ENCODE data around the gene LUM.
A peak's percentile ranks its signal among the peaks of the same experiment; 100 is the strongest.

The LUM gene, protein sequence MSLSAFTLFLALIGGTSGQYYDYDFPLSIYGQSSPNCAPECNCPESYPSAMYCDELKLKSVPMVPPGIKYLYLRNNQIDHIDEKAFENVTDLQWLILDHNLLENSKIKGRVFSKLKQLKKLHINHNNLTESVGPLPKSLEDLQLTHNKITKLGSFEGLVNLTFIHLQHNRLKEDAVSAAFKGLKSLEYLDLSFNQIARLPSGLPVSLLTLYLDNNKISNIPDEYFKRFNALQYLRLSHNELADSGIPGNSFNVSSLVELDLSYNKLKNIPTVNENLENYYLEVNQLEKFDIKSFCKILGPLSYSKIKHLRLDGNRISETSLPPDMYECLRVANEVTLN

DNA sequence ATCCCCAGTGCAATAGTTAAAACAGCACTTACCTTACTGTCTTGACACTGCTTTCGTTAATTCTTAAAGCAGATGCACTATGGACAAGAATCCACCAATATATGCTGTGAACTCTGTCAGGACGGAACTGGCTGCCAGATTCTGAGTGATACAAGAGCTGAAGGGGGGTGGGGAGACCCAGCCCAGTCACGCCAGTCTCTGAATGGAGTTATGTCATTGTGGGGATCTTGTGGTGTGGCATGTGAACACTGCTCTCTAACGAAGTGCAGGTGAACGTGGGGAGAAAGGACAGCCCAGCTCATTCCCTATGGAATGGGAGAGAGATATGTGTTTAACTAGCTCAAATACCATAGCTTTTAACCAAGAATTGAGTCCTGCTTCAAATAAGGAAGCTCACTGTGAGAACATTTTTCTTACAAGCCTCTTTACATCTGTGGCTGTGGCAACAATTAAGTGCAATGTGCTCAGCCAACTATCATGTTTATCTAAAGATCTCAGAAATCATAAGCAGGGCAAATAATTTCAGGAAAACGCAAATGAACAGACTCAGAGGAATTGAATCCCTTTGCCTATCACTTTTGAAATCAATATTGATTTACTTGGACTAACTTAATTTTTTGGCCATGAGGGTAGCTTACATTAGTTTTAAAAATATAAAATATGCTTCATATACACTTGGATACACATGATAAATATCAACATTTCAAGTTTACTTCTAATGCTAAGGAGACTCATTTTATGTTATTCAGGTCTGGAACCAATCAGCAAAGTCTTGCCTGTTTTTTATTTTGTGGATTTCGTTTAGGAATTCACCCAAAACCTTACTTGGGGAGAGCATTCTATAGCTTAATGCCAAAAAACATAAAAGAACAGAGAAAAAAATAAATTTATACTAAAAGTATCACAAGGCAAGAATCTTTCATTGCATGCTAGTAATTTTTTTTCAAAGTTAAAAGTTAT lies at the start of gene LUM:
TSS of gene LUM (minus strand) at position 129 of the 960 bp plus-strand sequence. CDS start 2,515 bp downstream, outside the sequence.
- DNase-seq (ENCODE audit: low read depth, low spot score), result peak; percentile 67

GRCh38 chr12:91161009-91161408 lies 49.7 kb upstream of the LUM start:
- no peak for DNase-seq (ENCODE audit: low read depth, low spot score)

GRCh38 chr12:91155990-91156389 lies 44.7 kb upstream of the LUM start:
- DNase-seq (ENCODE audit: low read depth, low spot score), result no peak

GRCh38 chr12:91154131-91154530 lies 42.8 kb upstream of the LUM start:
- no peak for DNase-seq (ENCODE audit: low read depth, low spot score)

DNA sequence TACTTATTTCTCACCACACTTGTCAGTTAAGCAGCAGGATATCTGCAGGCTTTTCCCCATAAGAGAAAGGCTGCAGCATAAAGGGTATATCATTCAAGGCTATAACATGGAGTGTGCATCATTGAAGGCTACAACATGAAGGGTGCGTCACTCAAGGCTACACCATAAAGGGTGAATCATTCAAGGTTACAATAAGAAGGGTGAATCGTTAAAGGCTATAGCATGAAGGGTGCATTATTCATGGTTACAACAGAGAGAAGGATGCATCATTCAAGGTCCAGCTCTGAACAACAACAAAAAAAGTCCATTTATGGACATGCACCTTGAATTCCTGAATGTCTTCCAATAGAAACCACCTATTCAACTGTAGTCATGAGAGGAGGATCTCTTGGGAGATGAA lies 32.8 kb upstream of the LUM start:
- no peak for DNase-seq (ENCODE audit: low read depth, low spot score)

- DNase-seq (ENCODE audit: low read depth, low spot score), result no peak
Observed at GRCh38 chr12:91143206-91143605, 31.9 kb upstream of the LUM start.

- DNase-seq (ENCODE audit: low read depth, low spot score), result no peak
Observed at GRCh38 chr12:91142221-91142631, 30.9 kb upstream of the LUM start.

DNA sequence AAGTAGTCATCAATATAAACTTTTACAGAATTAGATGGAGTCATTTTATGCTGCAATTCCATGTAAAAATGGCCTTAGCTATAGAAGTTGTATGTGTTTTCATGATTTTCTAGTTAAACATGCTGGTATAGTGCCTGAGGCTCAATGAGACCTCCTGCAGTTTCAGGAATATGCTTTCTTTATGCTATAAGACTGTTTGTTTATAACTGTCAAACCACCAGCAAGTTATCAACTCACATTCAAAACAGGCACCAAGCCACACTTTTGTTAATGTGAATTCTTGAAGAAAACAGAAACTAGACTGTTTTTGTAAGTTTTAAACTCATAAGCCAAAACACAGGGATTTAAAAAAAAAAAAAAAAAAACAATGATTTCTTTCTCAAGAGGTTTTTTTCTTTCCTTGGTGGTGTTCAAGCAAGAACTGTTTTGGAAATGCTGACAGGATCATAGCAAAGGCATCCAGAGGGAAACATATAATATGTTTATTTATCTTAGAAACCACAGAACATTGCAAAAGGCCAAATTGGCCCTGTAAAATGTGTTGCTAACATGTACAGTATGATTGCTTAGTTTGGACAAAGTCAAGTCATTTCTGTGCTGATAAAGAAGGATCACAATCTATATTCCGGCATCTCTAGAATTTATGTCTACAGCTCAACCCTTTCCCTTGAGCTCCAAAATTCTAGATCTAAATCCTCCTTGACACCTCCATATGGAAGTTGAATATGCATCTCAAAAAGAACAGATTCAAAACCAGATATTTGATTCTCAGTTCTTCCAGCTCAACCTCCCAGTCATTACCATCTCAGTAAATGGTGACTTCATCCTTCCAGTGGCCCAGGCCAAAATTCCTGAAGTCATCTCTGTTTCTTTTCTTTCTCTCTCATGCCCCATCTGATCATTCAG lies 29.0 kb upstream of the LUM start:
- no peak for DNase-seq (ENCODE audit: low read depth, low spot score)

DNA sequence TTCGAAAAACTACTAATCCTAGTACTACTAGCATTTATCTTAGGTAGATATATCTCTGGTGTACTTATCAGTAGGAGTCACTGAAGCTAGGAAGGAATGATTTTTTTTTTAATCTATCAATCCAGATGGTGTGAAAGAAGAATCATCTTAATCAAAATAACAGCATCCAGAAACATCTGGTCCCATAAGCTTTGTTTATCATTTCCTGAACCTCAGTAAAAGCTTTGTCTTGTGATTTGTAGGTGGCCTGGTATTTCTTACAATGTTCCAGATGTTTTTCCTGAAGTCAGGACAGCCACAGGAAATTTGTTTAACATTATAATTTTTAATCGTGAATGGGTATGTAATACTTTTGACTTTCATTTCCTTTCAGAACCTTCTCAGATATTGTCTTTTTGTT lies 28.0 kb upstream of the LUM start:
- no peak for DNase-seq (ENCODE audit: low read depth, low spot score)

GRCh38 chr12:91138337-91138920 lies 27.1 kb upstream of the LUM start:
- DNase-seq (ENCODE audit: low read depth, low spot score), result peak; percentile 83

DNA sequence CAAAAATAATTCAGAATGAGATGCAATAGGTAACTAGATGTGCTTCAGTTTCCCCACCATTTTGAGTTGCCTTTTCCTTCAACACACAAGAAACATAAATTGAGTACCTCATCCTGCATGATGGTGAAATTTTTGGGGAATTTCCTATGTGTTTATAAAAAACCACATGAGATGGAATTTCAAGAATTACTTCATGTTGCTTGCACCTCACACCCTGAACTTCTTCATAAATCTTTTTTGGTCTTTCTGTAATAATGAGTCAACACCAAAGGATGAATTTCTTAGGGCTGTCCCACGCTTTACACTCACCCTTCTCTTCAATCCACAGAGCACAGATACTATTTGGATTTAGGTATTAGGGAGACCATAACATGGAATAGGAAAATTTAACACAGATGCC lies 22.6 kb upstream of the LUM start:
- no peak for DNase-seq (ENCODE audit: low read depth, low spot score)

- DNase-seq (ENCODE audit: low read depth, low spot score), result no peak
Observed at GRCh38 chr12:91129662-91130362, 18.5 kb upstream of the LUM start.

DNA sequence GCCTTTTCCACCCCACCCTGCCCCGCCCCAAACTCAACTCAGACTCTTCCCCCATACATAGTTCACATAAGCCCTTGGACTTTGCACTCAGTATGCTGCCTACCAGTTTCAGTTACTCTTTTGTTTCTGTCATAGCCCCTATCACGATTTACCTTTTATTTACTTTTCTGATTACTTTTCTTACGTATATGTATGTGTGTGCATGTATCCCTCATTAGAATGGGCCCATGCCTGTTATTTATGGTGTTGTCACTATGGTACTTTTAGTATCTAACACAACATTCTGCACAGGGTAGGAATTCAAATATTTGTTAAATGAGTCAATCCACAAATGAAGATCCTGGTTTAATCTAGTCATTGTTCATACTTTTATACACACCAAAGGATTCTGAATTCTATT lies 16.5 kb upstream of the LUM start:
- DNase-seq (ENCODE audit: low read depth, low spot score), result no peak

DNA sequence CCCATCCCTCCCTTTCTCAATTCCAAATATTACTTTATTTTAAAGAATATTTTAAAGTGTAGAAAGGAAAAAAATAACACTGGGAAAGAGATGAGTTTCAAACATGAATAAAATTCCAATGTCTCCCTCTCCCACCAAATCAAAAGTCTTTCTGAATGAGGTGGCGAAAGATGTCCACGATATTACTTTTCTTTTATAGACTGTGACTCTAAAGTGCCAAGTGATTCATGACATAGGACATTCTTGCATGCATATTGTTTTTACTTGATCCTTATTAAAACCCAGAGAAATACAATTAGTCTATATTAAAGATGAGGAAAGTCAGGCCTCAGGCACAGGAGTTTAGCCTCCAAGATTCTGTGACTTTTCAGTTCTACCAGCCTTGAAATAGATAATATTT lies 16.0 kb upstream of the LUM start:
- DNase-seq (ENCODE audit: low read depth, low spot score), result no peak

DNA sequence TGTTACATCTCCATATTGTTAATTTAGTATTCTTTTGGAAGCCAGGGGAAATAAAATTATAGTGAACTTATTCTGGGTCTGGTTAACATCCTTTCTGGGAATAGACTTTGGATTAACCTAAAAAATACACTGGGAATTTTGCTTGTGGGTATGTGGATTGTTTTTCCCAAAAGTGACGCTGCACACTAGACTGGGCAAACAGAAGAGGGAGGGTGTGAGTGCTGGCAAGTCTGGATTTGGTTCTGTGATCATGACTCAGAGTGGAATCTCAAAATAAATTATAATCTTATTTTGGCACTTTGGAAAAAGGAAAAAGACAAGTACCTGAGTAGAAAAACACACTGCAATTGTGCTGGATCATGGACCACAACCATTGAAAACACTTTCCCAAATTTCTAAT lies 15.2 kb upstream of the LUM start:
- no peak for DNase-seq (ENCODE audit: low read depth, low spot score)

DNA sequence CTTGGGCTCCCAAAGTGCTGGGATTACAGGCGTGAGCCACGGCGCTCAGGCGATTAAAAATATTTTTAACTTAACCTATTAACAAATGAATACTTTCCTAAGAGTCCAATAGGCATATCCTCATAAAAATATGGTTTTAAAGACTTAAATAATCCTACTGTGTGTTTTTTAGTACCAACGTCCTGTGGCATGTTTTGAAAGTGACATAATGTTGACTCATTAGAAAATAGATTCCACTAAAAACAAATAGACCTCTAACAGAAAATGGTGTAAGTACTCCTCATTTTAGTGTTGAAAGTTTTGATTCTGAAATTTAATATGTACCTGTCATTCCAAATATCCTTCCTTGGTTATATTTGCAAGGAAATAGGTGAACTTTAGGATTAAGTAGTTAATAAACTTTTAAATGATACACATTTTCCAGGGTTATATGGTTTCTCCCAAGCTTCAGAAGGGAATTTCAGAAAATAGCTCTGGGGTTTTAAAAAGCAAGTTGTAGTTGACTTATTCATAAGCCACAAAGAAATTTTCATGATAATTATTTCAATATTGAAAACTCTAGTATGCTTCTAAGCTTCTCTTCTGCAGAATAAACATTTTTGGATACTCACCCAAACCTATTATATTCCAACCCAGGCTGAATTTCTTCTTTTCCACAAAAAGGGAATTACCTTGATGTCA lies 12.1 kb upstream of the LUM start:
- no peak for DNase-seq (ENCODE audit: low read depth, low spot score)

GRCh38 chr12:91120781-91121180 lies 9.5 kb upstream of the LUM start:
- no peak for DNase-seq (ENCODE audit: low read depth, low spot score)

DNA sequence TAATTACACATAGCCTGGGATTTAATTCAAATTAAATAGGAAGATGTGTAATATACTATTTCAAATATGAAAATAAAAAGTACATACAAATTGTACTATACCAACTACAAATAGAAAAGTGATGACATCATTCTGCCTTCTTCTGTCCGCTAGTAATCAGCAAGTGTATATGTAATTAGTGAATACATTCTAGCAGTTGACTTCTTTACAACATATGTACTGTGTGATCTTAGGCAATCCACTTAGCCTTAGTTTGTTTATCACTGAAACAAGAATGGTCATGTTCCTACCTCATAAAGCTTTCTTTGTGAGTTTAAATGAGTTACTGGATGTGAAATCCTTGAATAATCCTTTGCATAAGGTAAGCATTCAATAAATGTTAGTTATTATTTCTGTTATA lies 7.8 kb upstream of the LUM start:
- no peak for DNase-seq (ENCODE audit: low read depth, low spot score)

DNA sequence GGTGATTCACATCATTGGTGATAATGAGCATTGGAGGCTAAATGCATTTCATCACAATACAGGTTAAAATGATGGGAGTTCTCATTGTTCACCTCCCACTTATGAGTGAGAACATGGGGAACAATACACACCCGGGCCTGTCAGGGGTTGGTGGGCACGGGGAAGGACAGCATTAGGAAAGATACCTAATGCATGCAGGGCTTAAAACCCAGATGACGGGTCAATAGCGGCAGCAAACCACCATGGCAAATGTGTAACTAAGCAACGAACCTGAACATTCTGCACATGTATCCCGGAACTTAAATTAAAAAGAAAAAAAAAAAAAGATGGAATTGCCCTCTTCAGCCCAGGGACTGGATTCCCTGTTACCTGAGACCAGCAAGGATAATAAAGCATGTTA lies 2.3 kb upstream of the LUM start:
- no peak for DNase-seq (ENCODE audit: low read depth, low spot score)

DNA sequence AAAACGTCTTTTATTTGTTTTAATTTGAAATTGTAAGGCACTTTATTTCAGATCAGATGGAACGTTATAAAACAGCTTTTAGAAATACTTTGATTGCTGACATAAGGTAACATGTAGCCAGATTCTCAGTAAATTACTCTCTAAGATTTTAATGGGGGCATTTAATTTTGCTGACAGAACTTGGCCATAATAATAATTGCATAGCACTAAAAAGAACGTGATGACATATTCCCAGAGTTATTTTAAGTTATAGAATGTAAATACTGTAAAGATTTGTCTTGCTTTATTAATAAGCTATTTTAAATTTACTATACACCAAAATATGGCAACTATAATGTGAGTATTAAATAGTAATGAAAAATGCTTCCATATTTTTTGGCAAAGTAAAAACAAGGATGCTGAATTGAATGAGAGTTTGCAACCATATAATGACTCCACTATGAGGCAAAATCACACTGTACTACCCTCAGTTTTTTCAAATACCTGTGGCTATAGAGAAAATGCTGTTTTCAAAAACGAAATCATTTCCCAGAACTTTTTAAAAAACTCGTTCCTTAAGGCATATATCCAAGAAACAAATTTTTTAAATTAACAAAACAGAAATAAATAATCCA lies 876 bp downstream of the LUM start:
- DNase-seq (ENCODE audit: low read depth, low spot score), result no peak

All from ELF-1 (cell line).